Natural killer cell (primary cell): Measurements from ENCODE around the gene TMBIM6. TPM values are rescaled to one million over a fixed set of nuclear protein-coding genes. Genes with fewer than 3 reads are reported as not detected.
A peak's percentile ranks its signal among the peaks of the same experiment; 100 is the strongest.

Experiments
- ATAC-seq, 3 donors: fragments of 150-1000 bp in 2 of 3; fragments of 200-7000 bp in 1 of 3; cut with Tn5 transposase; 1 replicate in 1 of 3; 2 replicates in 2 of 3; pipeline ENCODE4 v1.10.0; 2021; ENCODE audit warnings: mild to moderate bottlenecking in 2 of 3, moderate library complexity in 2 of 3
- DNase-seq, 2 donors: peaks; one replicate each; pipeline versions ENCODE4 v3.0.0 to v3.0.0-alpha.2; 2013 to 2021; ENCODE audit warnings: mixed read lengths in 1 of 2
- H3K27ac ChIP-seq: one replicate; pipeline ENCODE4 v1.5.1; 2013; ENCODE audit warnings: mild to moderate bottlenecking, low read length
- H3K27me3 ChIP-seq: one replicate; pipeline ENCODE4 v1.6.1; 2013; ENCODE audit warnings: low read length; ENCODE audit not compliant: control insufficient read depth, insufficient read depth
- H3K36me3 ChIP-seq: one replicate; pipeline ENCODE4 v1.6.1; 2013; ENCODE audit warnings: low read length; ENCODE audit not compliant: control insufficient read depth, insufficient read depth
- H3K4me1 ChIP-seq: one replicate; pipeline ENCODE4 v1.6.1; 2013; ENCODE audit warnings: low read length; ENCODE audit not compliant: control insufficient read depth, insufficient read depth
- H3K4me3 ChIP-seq: one replicate; pipeline ENCODE4 v1.5.1; 2013; ENCODE audit warnings: low read length
- H3K9me3 ChIP-seq: one replicate; pipeline ENCODE4 v1.6.1; 2013; ENCODE audit warnings: low read length; ENCODE audit not compliant: control insufficient read depth, insufficient read depth
- H3K27ac Mint-ChIP-seq, 2 donors: one replicate each; pipeline ENCODE4 v1.8.0; 2022; ENCODE audit warnings: mild to moderate bottlenecking in 2 of 2, mixed read lengths in 2 of 2, moderate library complexity in 1 of 2
- H3K27me3 Mint-ChIP-seq, 2 donors: one replicate each; pipeline ENCODE4 v1.8.0; 2022; ENCODE audit warnings: low read depth in 2 of 2, mixed read lengths in 2 of 2
- H3K36me3 Mint-ChIP-seq: one replicate; pipeline ENCODE4 v1.8.0; 2022; ENCODE audit warnings: mixed read lengths
- H3K4me1 Mint-ChIP-seq, 2 donors: one replicate each; pipeline ENCODE4 v1.8.0; 2022; ENCODE audit warnings: mixed read lengths in 2 of 2
- H3K4me3 Mint-ChIP-seq: one replicate; pipeline ENCODE4 v1.8.0; 2022; ENCODE audit warnings: mild to moderate bottlenecking, moderate library complexity, mixed read lengths
- H3K9me3 Mint-ChIP-seq, 2 donors: one replicate each; pipeline ENCODE4 v1.8.0; 2022; ENCODE audit warnings: mixed read lengths in 2 of 2
- CTCF ChIP-seq: fragments of 200-600 bp; IDR thresholded peaks from one replicate; pipeline ENCODE4 v1.8.0; 2022; ENCODE audit warnings: antibody characterized with exemption
- WGBS: methylation state at CpG from one replicate; pipeline ENCODE4 v1.1.7; 2013; ENCODE audit warnings: missing lambda C conversion rate; ENCODE audit not compliant: insufficient coverage; 5-methylcytosine and 5-hydroxymethylcytosine counted together
- intact Hi-C: fragments of 100-400 bp; cut with micrococcal nuclease; formaldehyde crosslinking; loops from one replicate; pipeline ENCODE4 v1.14.2; 2022
- total RNA-seq, 4 donors: library from RNA; stranded (reverse); fragments of 120-200 nt in 1 of 4; gene quantifications; one replicate each; pipeline versions ENCODE4 v1.2.3 to v1.2.4, GENCODE V29; 2013 to 2022

Gene TMBIM6
- total RNA-seq, 3 donors from 2014 or later (not counting 1 experiment from before 2014, with no cell fraction given), result 326 to 375 (median 366) TPM

- H3K27ac Mint-ChIP-seq, result peak overlapping the region; percentile 80 to 88
- DNase-seq (no peak), ATAC-seq (no peak)
- peaks cover 8% of the 10 kb centered on the region for H3K36me3 Mint-ChIP-seq
- no peak overlapping the region for H3K4me3 Mint-ChIP-seq
- intact Hi-C loops, result loop anchor here (2.0 kb wide), 1 partner anchor 77 kb away; no protein-coding TSS in a partner anchor
- Histone ChIP-seq H3K4me3 (no peak overlapping the region), H3K27ac (peak overlapping the region; percentile 40), H3K9me3 (no peaks in the 10 kb centered on the region), H3K27me3 (no peaks in the 10 kb centered on the region), H3K4me1 (peaks cover 21% of the 10 kb centered on the region), H3K36me3 (peaks cover 76% of the 10 kb centered on the region)
- H3K27me3 Mint-ChIP-seq, result no peaks in the 10 kb centered on the region
- peaks cover 32 to 38% of the 10 kb centered on the region in 2 donors for H3K4me1 Mint-ChIP-seq
- 86% methylated on average over 3 of the region's 4 CpGs for WGBS
- no peak for TF ChIP-seq CTCF
- no peaks in the 10 kb centered on the region for H3K9me3 Mint-ChIP-seq
Measured at GRCh38 chr12:49761677-49762467, 20.5 kb downstream of the TMBIM6 start.

GRCh38 chr12:49762468-49762847 is 21.1 kb downstream of the TMBIM6 start:
- DNase-seq (peak in 1 of 2 donors; percentile 54), ATAC-seq (peak in 2 of 3 donors; percentile 27 to 30)
- no peaks in the 10 kb centered on the region for H3K27me3 ChIP-seq
- H3K4me1 ChIP-seq, result peaks cover 21% of the 10 kb centered on the region
- TF ChIP-seq CTCF, result no peak
- Mint-ChIP-seq H3K9me3 (no peaks in the 10 kb centered on the region), H3K36me3 (peaks cover 8% of the 10 kb centered on the region), H3K27me3 (no peaks in the 10 kb centered on the region), H3K4me1 (peaks cover 36 to 37% of the 10 kb centered on the region in 2 donors), H3K4me3 (peak overlapping the region; percentile 6), H3K27ac (peak overlapping the region; percentile 80 to 88)
- peaks cover 70% of the 10 kb centered on the region for H3K36me3 ChIP-seq
- intact Hi-C loops, result loop anchor here (2.0 kb wide), 1 partner anchor 76 kb away; no protein-coding TSS in a partner anchor
- H3K27ac ChIP-seq, result peak overlapping the region; percentile 40
- H3K4me3 ChIP-seq, result no peak overlapping the region
- no peaks in the 10 kb centered on the region for H3K9me3 ChIP-seq
- 27% methylated on average over 5 of the region's 5 CpGs for WGBS

GRCh38 chr12:49763006-49763591 is 21.7 kb downstream of the TMBIM6 start:
- peaks cover 8% of the 10 kb centered on the region for H3K36me3 Mint-ChIP-seq
- H3K4me3 Mint-ChIP-seq, result peak overlapping the region; percentile 6
- H3K4me1 ChIP-seq, result peaks cover 21% of the 10 kb centered on the region
- no peak overlapping the region for H3K4me3 ChIP-seq
- TF ChIP-seq CTCF, result peak; percentile 82
- intact Hi-C loops, result loop anchor here (1.0 to 2.0 kb wide), 2 partner anchors 22 to 76 kb away; partner anchors contain the start of gene TMBIM6
- peaks cover 38 to 40% of the 10 kb centered on the region in 2 donors for H3K4me1 Mint-ChIP-seq
- peak overlapping the region; percentile 80 to 88 for H3K27ac Mint-ChIP-seq
- H3K9me3 Mint-ChIP-seq, result no peaks in the 10 kb centered on the region
- no peaks in the 10 kb centered on the region for H3K27me3 ChIP-seq
- ATAC-seq, result peak; percentile 85 to 92 (median 88)
- H3K9me3 ChIP-seq, result no peaks in the 10 kb centered on the region
- H3K27me3 Mint-ChIP-seq, result no peaks in the 10 kb centered on the region
- peaks cover 64% of the 10 kb centered on the region for H3K36me3 ChIP-seq
- peak overlapping the region; percentile 40 for H3K27ac ChIP-seq
- DNase-seq, result peak; percentile 74 to 90
- 16% methylated on average over 8 of the region's 8 CpGs for WGBS
